H1 (cell line): ENCODE measurements around the gene ELOVL1. TPM values are rescaled to one million over a fixed set of nuclear protein-coding genes. Genes with fewer than 3 reads are reported as not detected.

Source experiments
- CTCF ChIA-PET: fragments of 300-600 bp; sonication (Branson Sonifier 250); formaldehyde crosslinking; loops from one replicate; lab custom pipeline; 2021; ENCODE audit not compliant: partially characterized antibody; lab: Charles Lee
- POLR2A ChIA-PET: fragments of 300-600 bp; sonication (Branson Sonifier 250); formaldehyde crosslinking; loops from one replicate; lab custom pipeline; 2021; ENCODE audit warnings: inconsistent platforms; ENCODE audit not compliant: partially characterized antibody; lab: Charles Lee
- DNase-seq, 2 experiments: peaks; one replicate each; pipeline versions ENCODE4 v3.0.0 to v3.0.0-alpha.2; 2010 to 2022; ENCODE audit warnings: low spot score in 2 of 2, low read depth in 1 of 2, mixed read lengths in 1 of 2
- FAIRE-seq: peaks from 2 replicates; lab custom pipeline; 2011; peaks lifted over from hg19 to GRCh38; lab: Jason Lieb, UNC
- H2AFZ ChIP-seq: 2 replicates; pipeline ENCODE4 v1.8.1; 2012; ENCODE audit warnings: low read length, inconsistent platforms
- H2AK5ac ChIP-seq: 2 replicates; pipeline ENCODE4 v1.6.1; 2013; ENCODE audit warnings: low read depth, low read length
- H2BK120ac ChIP-seq: replicated peaks from 2 replicates; pipeline ENCODE3; 2013; ENCODE audit warnings: low read depth, low read length, inconsistent platforms
- H2BK12ac ChIP-seq: 2 replicates; pipeline ENCODE4 v1.6.1; 2013; ENCODE audit warnings: low read depth, low read length
- H2BK15ac ChIP-seq: 2 replicates; pipeline ENCODE4 v1.6.1; 2013; ENCODE audit warnings: low read length
- H2BK20ac ChIP-seq: 2 replicates; pipeline ENCODE4 v1.6.1; 2013; ENCODE audit warnings: low read length
- H2BK5ac ChIP-seq: 2 replicates; pipeline ENCODE4 v1.6.1; 2013; ENCODE audit warnings: low read depth, low read length
- H3K14ac ChIP-seq: 2 replicates; pipeline ENCODE4 v1.6.1; 2013; ENCODE audit warnings: inconsistent platforms; ENCODE audit not compliant: insufficient read length
- H3K18ac ChIP-seq: 2 replicates; pipeline ENCODE4 v1.6.1; 2013; ENCODE audit warnings: low read length; ENCODE audit errors: extremely low read depth
- H3K23ac ChIP-seq: 2 replicates; pipeline ENCODE4 v1.6.1; 2013; ENCODE audit warnings: inconsistent platforms; ENCODE audit not compliant: insufficient read length
- H3K23me2 ChIP-seq: 2 replicates; pipeline ENCODE4 v1.6.1; 2013; ENCODE audit warnings: low read depth, low read length
- H3K27ac ChIP-seq: 2 replicates; pipeline ENCODE4 v1.6.1; 2011; ENCODE audit warnings: low read depth, low read length, inconsistent platforms
- H3K27me3 ChIP-seq, 4 experiments: replicated peaks in 1 of 4; 1 replicate in 1 of 4; 2 replicates in 3 of 4; pipeline versions ENCODE4 v1.6.1 to v1.8.1; 2011 to 2013; ENCODE audit warnings: low read length in 3 of 4, mild to moderate bottlenecking in 3 of 4, inconsistent platforms in 2 of 4, mixed read lengths in 2 of 4, moderate library complexity in 1 of 4; ENCODE audit not compliant: control insufficient read depth in 3 of 4, insufficient read depth in 3 of 4; ENCODE audit errors: extremely low read depth in 1 of 4
- H3K36me3 ChIP-seq, 4 experiments: 2 replicates each; pipeline versions ENCODE4 v1.6.1 to v1.8.1; 2011 to 2013; ENCODE audit warnings: mild to moderate bottlenecking in 4 of 4, low read length in 3 of 4, moderate library complexity in 2 of 4, control low read depth in 1 of 4, inconsistent platforms in 1 of 4; ENCODE audit not compliant: insufficient read depth in 4 of 4, control insufficient read depth in 2 of 4
- H3K4ac ChIP-seq: replicated peaks from 2 replicates; pipeline ENCODE3; 2013; ENCODE audit warnings: low read length, low read depth, mixed read lengths, inconsistent platforms; ENCODE audit not compliant: insufficient read length
- H3K4me1 ChIP-seq, 4 experiments: replicated peaks in 1 of 4; 1 replicate in 1 of 4; 2 replicates in 3 of 4; pipeline versions ENCODE4 v1.6.1 to v1.8.1; 2011 to 2013; ENCODE audit warnings: low read length in 3 of 4, inconsistent platforms in 2 of 4, mixed read lengths in 1 of 4; ENCODE audit not compliant: insufficient read depth in 4 of 4, control insufficient read depth in 3 of 4
- H3K4me2 ChIP-seq, 2 experiments: 2 replicates each; pipeline versions ENCODE4 v1.6.1 to v1.8.1; 2011 to 2013; ENCODE audit warnings: low read depth in 2 of 2, low read length in 2 of 2, control low read depth in 1 of 2, inconsistent platforms in 1 of 2, mild to moderate bottlenecking in 1 of 2; ENCODE audit not compliant: insufficient read depth in 1 of 2
- H3K4me3 ChIP-seq, 4 experiments: fragments of 200-600, 300-600 bp in 1 of 4; sonication (generic), shearing (Covaris generic), sonication (Bioruptor Twin) in 1 of 4; 2 replicates each; pipeline versions ENCODE4 v1.5.1 to v1.8.1; 2011 to 2016; ENCODE audit warnings: low read length in 4 of 4, low read depth in 3 of 4, control low read depth in 2 of 4, inconsistent platforms in 2 of 4, mild to moderate bottlenecking in 2 of 4, mixed read lengths in 1 of 4, moderate library complexity in 1 of 4; ENCODE audit not compliant: insufficient read depth in 2 of 4; ENCODE audit errors: extremely low read depth in 1 of 4
- H3K56ac ChIP-seq: replicated peaks from 2 replicates; pipeline ENCODE3; 2013; ENCODE audit warnings: low read depth, mild to moderate bottlenecking, mixed read lengths, low read length, inconsistent platforms; ENCODE audit not compliant: insufficient read length
- H3K79me1 ChIP-seq: 2 replicates; pipeline ENCODE4 v1.6.1; 2013; ENCODE audit warnings: low read depth, low read length, control low read depth
- H3K79me2 ChIP-seq, 2 experiments: 2 replicates each; pipeline versions ENCODE4 v1.6.1 to v1.8.1; 2012 to 2013; ENCODE audit warnings: low read length in 2 of 2, mild to moderate bottlenecking in 2 of 2, inconsistent platforms in 1 of 2; ENCODE audit not compliant: insufficient read depth in 2 of 2, control insufficient read depth in 1 of 2
- H3K9ac ChIP-seq, 4 experiments: replicated peaks in 1 of 4; 1 replicate in 1 of 4; 2 replicates in 3 of 4; pipeline versions ENCODE4 v1.6.1 to v1.8.1; 2011 to 2013; ENCODE audit warnings: low read depth in 3 of 4, low read length in 3 of 4, control low read depth in 2 of 4, mild to moderate bottlenecking in 2 of 4, moderate library complexity in 2 of 4, inconsistent platforms in 1 of 4; ENCODE audit errors: extremely low read depth in 1 of 4
- H3K9me3 ChIP-seq, 2 experiments: 2 replicates each; pipeline versions ENCODE4 v1.6.1 to v1.8.1; 2012 to 2013; ENCODE audit warnings: mild to moderate bottlenecking in 2 of 2, moderate library complexity in 2 of 2, control low read depth in 1 of 2, inconsistent platforms in 1 of 2, low read depth in 1 of 2, low read length in 1 of 2, mixed read lengths in 1 of 2; ENCODE audit not compliant: insufficient read depth in 2 of 2
- H4K20me1 ChIP-seq, 2 experiments: replicated peaks in 1 of 2; 2 replicates each; pipeline versions ENCODE3 to v1.8.1; 2011 to 2013; ENCODE audit warnings: inconsistent platforms in 2 of 2, low read length in 2 of 2, mild to moderate bottlenecking in 1 of 2; ENCODE audit not compliant: insufficient read depth in 2 of 2, control insufficient read depth in 1 of 2
- H4K5ac ChIP-seq: 2 replicates; pipeline ENCODE4 v1.6.1; 2013; ENCODE audit warnings: low read length, low read depth, mixed read lengths, inconsistent platforms; ENCODE audit not compliant: insufficient read length
- H4K8ac ChIP-seq: 2 replicates; pipeline ENCODE4 v1.8.0; 2013; ENCODE audit warnings: mild to moderate bottlenecking, moderate library complexity, low read length, inconsistent platforms; ENCODE audit not compliant: insufficient read depth; ENCODE audit errors: extremely low read depth
- H4K91ac ChIP-seq: replicated peaks from 2 replicates; pipeline ENCODE3; 2013; ENCODE audit warnings: low read length, mixed read lengths, inconsistent platforms; ENCODE audit not compliant: insufficient read length
- CREB1 ChIP-seq: IDR thresholded peaks from 2 replicates; pipeline ENCODE4 v1.6.1; 2012; ENCODE audit warnings: inconsistent platforms
- CTBP2 ChIP-seq: IDR thresholded peaks from 2 replicates; pipeline ENCODE4 v1.7.0; 2011; ENCODE audit warnings: borderline replicate concordance, mild to moderate bottlenecking, moderate library complexity, mixed read lengths, low read length; ENCODE audit not compliant: insufficient read depth, insufficient read length
- CTCF ChIP-seq, 3 experiments: IDR thresholded peaks; 1 replicate in 2 of 3; 2 replicates in 1 of 3; pipeline versions ENCODE4 v1.5.1 to v1.6.1; 2011; ENCODE audit warnings: low read length in 3 of 3, mild to moderate bottlenecking in 3 of 3, inconsistent platforms in 2 of 3, low read depth in 1 of 3, moderate library complexity in 1 of 3; ENCODE audit not compliant: insufficient read depth in 1 of 3; ENCODE audit errors: control extremely low read depth in 1 of 3
- GTF2F1 ChIP-seq: IDR thresholded peaks from 2 replicates; pipeline ENCODE4 v1.6.1; 2012; ENCODE audit warnings: low read depth, low read length, improper control_type of control experiment, borderline replicate concordance
- HDAC2 ChIP-seq, 2 experiments: fragments of 300-600 bp in 1 of 2; sonication (generic) in 1 of 2; IDR thresholded peaks; 2 replicates each; pipeline ENCODE4 v1.6.1; 2011 to 2012; ENCODE audit warnings: low read depth in 2 of 2, low read length in 2 of 2, mild to moderate bottlenecking in 2 of 2, moderate library complexity in 2 of 2, borderline replicate concordance in 1 of 2, inconsistent platforms in 1 of 2
- JUN ChIP-seq: IDR thresholded peaks from 2 replicates; pipeline ENCODE4 v1.6.1; 2011; ENCODE audit warnings: low read depth, mild to moderate bottlenecking, improper control_type of control experiment, low read length
- KDM4A ChIP-seq: IDR thresholded peaks from one replicate; pipeline ENCODE4 v1.7.1; 2012; ENCODE audit warnings: low read depth, mild to moderate bottlenecking, moderate library complexity, low read length, inconsistent platforms; ENCODE audit not compliant: severe bottlenecking
- NRF1 ChIP-seq: IDR thresholded peaks from 2 replicates; pipeline ENCODE4 v1.6.1; 2011; ENCODE audit warnings: mild to moderate bottlenecking, low read depth, low read length, improper control_type of control experiment
- RBBP5 ChIP-seq: IDR thresholded peaks from 2 replicates; pipeline ENCODE4 v1.7.1; 2012; ENCODE audit warnings: low read depth, mild to moderate bottlenecking, inconsistent platforms, low read length, moderate library complexity, borderline replicate concordance
- WGBS, 2 experiments: shearing (Covaris generic) in 1 of 2; methylation state at CpG; one replicate each; pipeline versions ENCODE4 v1.1.6 to v1.1.7; 2013 to 2015; ENCODE audit warnings: low lambda C conversion rate in 2 of 2, mixed read lengths in 2 of 2, inconsistent platforms in 1 of 2, low coverage in 1 of 2, missing lambda C conversion rate in 1 of 2; ENCODE audit not compliant: insufficient replicate concordance in 2 of 2, insufficient coverage in 1 of 2, insufficient read length in 1 of 2; ENCODE audit errors: extremely low coverage in 1 of 2, missing lambda C conversion rate in 1 of 2; 5-methylcytosine and 5-hydroxymethylcytosine counted together
- polyA plus RNA-seq, 7 experiments: library from polyadenylated mRNA; depleted of rRNA in 3 of 7; stranded (reverse) in 5 of 7; unstranded in 2 of 7; fragments of >200 nt in 5 of 7; fragments of 200-250 nt in 2 of 7; gene quantifications; 1 replicate in 5 of 7; 2 replicates in 1 of 7; 4 replicates in 1 of 7; pipeline versions ENCODE4 v1.2.1 to v1.2.3, GENCODE V29; 2011 to 2013; ENCODE audit warnings: missing spikeins in 2 of 7, mixed read lengths in 2 of 7
- total RNA-seq: library from RNA; stranded (reverse); fragmentation: NEBNext Ultra II Directional; extraction: Animal tissue kit (Norgen Biotek cat#: 25700); gene quantifications from 2 replicates; pipeline ENCODE4 v1.2.1, GENCODE V29; 2021

The ELOVL1 gene
- total and polyA plus RNA-seq, 2 of the 8 experiments (the other 6 are each of a cell fraction or from before 2014, with no cell fraction given): 28.5 to 68.1 TPM

- Histone ChIP-seq H3K18ac (no peak overlapping the region), H3K9ac (no peak overlapping the region), H4K5ac (no peak overlapping the region), H3K4me2 (no peak overlapping the region), H2BK5ac (no peak overlapping the region), H3K56ac (no peak overlapping the region), H3K36me3 (no peaks in the 10 kb centered on the region), H2BK15ac (no peak overlapping the region), H3K9me3 (no peaks in the 10 kb centered on the region), H3K14ac (no peak overlapping the region), H4K8ac (no peak overlapping the region; the same call in 1 of the 2 replicates), H3K23ac (no peak overlapping the region), H2BK12ac (no peak overlapping the region), H3K4me3 (no peak overlapping the region), H3K79me1 (no peaks in the 10 kb centered on the region), H4K20me1 (no peaks in the 10 kb centered on the region), H3K4me1 (peaks cover 0 to 5% (median 0%) of the 10 kb centered on the region in 4 experiments; a peak in 1 of 7 replicates), H2AFZ (no peak overlapping the region; the same call in 1 of the 2 replicates), H3K27ac (no peak overlapping the region), H2BK120ac (no peak overlapping the region), H3K79me2 (no peaks in the 10 kb centered on the region), H3K4ac (no peak overlapping the region), H2BK20ac (no peak overlapping the region), H3K27me3 (no peaks in the 10 kb centered on the region; a peak in 1 of 7 replicates), H2AK5ac (no peak overlapping the region), H4K91ac (no peak overlapping the region), H3K23me2 (no peaks in the 10 kb centered on the region)
- POLR2A ChIA-PET: interaction anchor here (0.6 to 0.9 kb wide), 2 partner anchors 87 to 149 kb away, joined by 3 read pairs; no protein-coding TSS in a partner anchor
- WGBS, 2 experiments: 87% methylated on average over 4 of the region's 4 CpGs; no CpG with 5 or more reads in 1 of the 2 experiments
- FAIRE-seq (no peak), DNase-seq (no peak)
- CTCF ChIA-PET: interaction anchor here (1.1 to 3.9 kb wide), 2 partner anchors 26 to 34 kb away, joined by 3 to 19 read pairs; partner anchors contain the start of gene C1orf210
- TF ChIP-seq GTF2F1 (no peak), CTCF (IDR thresholded peaks at IDR 0.05; ENCODE audit: control extremely low read depth in 1 of 3, insufficient read depth in 1 of 3, low read depth in 1 of 3, low read length in 3 of 3) (no peak), CREB1 (no peak), HDAC2 (IDR thresholded peaks at IDR 0.05; ENCODE audit: borderline replicate concordance in 1 of 2, low read depth in 2 of 2, low read length in 2 of 2) (no peak), KDM4A (no peak), JUN (no peak), CTBP2 (no peak), NRF1 (no peak), RBBP5 (no peak)
Observed at GRCh38 chr1:43318831-43319230, 49.0 kb downstream of the ELOVL1 start.
